Measurements from ENCODE around the gene POLR2E.

- TF ChIP-seq CTCF (IDR thresholded peaks at IDR 0.05) (no peak), POLR2A (IDR thresholded peaks at IDR 0.05) (no peak), EP300 (IDR thresholded peaks at IDR 0.05) (no peak)
Measured at GRCh38 chr19:1076046-1076386, 19.2 kb downstream of the POLR2E start.

All from sigmoid colon (tissue), 4 donors.